Esophagus squamous epithelium (tissue), 4 donors: Measurements from ENCODE around the gene GARIN3.

ENCODE experiments used
- POLR2A ChIP-seq, 4 donors: fragments of 450-650 bp; IDR thresholded peaks; one replicate each; pipeline ENCODE4 v1.6.1; 2017; ENCODE audit warnings: antibody characterized with exemption in 4 of 4, mild to moderate bottlenecking in 4 of 4, moderate library complexity in 3 of 4
- TF ChIP-seq, protein P1 (sequence below), 6 experiments: fragments of 450-650 bp in 4 of 6; fragments of 200-600 bp in 2 of 6; sonication (generic) in 2 of 6; IDR thresholded peaks; one replicate each; pipeline ENCODE4 v1.5.1; 2016 to 2019; ENCODE audit warnings: antibody characterized with exemption in 6 of 6, mild to moderate bottlenecking in 4 of 6, moderate library complexity in 4 of 6

DNA sequence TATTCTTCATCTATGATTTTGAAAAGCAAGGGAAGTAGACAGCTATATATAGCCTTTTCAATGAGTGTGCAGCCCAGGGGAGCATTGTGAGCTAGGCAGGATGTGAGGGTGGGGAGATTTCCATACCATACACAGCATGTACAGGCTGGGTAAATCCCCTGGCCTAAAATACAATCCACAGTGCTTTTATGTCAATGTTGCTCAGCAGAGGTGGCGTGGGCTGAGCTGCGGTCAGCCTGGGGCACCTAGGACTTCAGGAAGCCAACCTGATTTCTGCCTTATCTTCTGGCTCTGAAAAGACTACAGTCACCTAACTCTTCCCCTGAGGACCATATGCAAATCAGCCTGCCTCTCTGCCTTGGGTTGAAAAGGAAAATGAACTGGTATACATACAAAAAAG lies 6.3 kb upstream of the GARIN3 start:
- no peak for TF ChIP-seq POLR2A (IDR thresholded peaks at IDR 0.05)
- TF ChIP-seq, protein P1, sequence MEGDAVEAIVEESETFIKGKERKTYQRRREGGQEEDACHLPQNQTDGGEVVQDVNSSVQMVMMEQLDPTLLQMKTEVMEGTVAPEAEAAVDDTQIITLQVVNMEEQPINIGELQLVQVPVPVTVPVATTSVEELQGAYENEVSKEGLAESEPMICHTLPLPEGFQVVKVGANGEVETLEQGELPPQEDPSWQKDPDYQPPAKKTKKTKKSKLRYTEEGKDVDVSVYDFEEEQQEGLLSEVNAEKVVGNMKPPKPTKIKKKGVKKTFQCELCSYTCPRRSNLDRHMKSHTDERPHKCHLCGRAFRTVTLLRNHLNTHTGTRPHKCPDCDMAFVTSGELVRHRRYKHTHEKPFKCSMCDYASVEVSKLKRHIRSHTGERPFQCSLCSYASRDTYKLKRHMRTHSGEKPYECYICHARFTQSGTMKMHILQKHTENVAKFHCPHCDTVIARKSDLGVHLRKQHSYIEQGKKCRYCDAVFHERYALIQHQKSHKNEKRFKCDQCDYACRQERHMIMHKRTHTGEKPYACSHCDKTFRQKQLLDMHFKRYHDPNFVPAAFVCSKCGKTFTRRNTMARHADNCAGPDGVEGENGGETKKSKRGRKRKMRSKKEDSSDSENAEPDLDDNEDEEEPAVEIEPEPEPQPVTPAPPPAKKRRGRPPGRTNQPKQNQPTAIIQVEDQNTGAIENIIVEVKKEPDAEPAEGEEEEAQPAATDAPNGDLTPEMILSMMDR (IDR thresholded peaks at IDR 0.05) = no peak
